D721Med (cell line): ENCODE results near the gene ZDHHC13.

ENCODE experiments used
- DNase-seq: peaks from one replicate; pipeline ENCODE4 v3.0.0; 2011; ENCODE audit warnings: low spot score; ENCODE audit not compliant: insufficient read length
- FAIRE-seq: peaks from 2 replicates; lab custom pipeline; 2011; peaks lifted over from hg19 to GRCh38; lab: Jason Lieb, UNC
- CTCF ChIP-seq: IDR thresholded peaks from 2 replicates; pipeline ENCODE4 v1.5.1; 2012; ENCODE audit warnings: mild to moderate bottlenecking, control low read depth; ENCODE audit not compliant: insufficient read depth; ENCODE audit errors: missing control alignments

The ZDHHC13 gene

DNA sequence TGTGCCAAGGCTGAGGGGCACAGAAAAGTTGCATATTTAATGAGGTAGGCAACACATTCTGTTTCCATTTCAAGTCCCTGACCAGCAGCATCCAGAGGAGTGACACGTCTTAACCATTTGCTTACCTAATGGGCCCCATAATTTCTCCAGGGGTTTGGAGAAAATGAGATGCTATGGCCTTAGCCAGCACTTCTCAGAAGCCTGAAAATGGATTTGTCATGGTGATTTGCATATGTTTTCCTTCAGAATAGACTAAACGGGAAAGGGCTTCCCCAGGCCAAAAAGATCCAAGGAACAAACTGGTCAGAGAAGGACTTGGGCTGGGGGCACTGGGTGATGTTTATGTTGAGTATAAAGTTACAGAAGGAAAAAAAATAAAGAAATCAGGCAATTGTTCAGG, 68.1 kb downstream of the ZDHHC13 start:
- FAIRE-seq: no peak
- DNase-seq: no peak
- no peak for TF ChIP-seq CTCF

- no peak for TF ChIP-seq CTCF
- no peak for FAIRE-seq
Measured at GRCh38 chr11:19185516-19186052, 68.6 kb downstream of the ZDHHC13 start.

DNA sequence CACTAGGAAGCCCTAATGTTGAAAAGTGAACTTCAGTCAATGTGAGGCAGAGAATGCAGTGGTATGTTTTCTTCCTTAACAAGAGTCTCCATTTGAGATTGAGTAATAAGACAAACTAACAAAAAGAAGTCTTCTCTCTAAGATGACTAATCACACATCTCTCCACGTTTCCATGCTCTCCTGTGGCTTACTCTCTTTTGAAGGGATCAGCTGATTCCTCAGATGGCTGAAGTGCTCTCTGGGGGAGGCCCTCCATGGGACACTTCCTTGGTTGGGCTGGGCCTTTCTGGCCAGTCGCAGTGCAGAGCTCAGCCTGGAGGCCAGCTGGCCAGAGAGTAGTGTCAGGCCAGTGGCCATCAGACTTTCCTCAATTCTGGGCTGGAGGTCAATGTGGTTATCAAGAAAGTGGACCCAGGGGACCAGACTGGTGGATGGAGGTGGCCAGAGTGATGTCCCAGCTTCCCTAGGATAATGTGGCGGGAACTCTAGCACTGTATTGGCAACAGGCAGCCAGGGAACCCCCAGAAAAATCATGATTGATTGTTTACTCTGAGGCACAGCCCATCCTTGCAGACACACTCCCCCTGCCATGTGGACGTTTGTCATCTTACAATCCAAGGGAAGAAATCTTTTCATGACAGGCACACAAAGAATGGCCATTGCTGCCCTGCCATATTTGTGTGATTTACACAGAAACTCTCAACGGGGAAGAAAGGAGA, 70.3 kb downstream of the ZDHHC13 start:
- TF ChIP-seq CTCF: no peak
- DNase-seq: no peak
- no peak for FAIRE-seq

More at GRCh38 chr11:19185516-19186052, 68.6 kb downstream of the ZDHHC13 start:
- DNase-seq: no peak

- FAIRE-seq: no peak
- DNase-seq: no peak
- TF ChIP-seq CTCF: no peak
Measured at GRCh38 chr11:19187833-19188258, 70.9 kb downstream of the ZDHHC13 start.

GRCh38 chr11:19191530-19192169, 74.7 kb downstream of the ZDHHC13 start:
- no peak for TF ChIP-seq CTCF
- FAIRE-seq: no peak
- DNase-seq: no peak

DNA sequence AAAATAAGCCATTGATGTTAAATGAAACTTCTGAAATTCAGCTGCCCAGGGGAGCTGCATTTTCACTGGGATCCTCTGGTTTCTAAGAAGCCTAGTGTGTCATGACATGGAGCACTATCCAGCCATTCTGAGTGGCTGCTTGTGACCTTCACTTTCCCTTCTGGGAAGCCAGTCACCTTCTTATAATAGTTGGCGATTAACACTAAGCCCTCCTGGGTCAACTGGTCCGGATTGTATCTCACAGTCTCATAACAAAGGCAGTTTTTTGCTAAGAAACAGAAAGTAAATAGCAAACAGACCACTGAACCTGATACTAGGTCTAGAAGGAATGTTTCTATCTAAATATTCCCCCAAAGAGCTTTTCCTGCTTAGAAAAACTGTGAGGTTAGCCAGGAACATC, 76.9 kb downstream of the ZDHHC13 start:
- DNase-seq: no peak
- no peak for FAIRE-seq
- no peak for TF ChIP-seq CTCF

DNA sequence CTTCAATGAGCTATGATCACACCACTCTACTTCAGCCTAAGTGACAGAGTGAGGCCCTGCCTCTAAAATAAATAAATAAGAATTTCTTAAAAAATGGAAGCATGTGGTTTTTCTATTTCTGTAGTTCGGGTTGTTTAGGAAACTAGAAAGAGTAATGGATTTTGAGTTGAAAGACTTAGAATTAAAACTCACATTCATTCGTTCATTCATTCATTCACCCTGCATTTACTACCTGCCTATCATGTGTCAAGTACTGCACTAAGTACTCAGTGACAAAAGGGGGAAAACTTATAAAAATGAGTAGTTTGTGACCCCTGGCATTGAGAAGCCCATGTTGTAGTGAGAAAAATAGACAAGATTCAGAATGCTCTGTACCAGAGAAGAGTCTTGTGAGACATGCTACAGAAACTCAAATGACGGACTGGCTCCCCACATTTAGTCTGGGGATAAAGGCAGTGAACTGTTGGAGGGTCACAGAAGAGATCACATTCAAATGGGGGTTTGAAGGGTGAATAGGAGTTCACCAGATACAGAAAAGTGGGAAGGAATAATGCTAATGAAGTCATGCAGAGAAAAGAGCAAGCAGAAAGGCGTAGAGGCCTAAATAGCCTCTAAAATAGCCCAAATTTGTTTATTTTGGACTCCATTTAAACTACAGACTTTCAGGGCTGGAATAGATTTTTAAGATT, 77.8 kb downstream of the ZDHHC13 start:
- DNase-seq (no peak), FAIRE-seq (no peak)
- TF ChIP-seq CTCF: no peak
